Esophagus muscularis mucosa (tissue), 4 donors: ENCODE measurements around the gene WIF1. TPM values are rescaled to one million over a fixed set of nuclear protein-coding genes. Genes with fewer than 3 reads are reported as not detected.

Experiments
- DNase-seq: peaks from one replicate; pipeline ENCODE4 v3.0.0-alpha.2; 2017; ENCODE audit errors: extremely low spot score
- H3K27ac ChIP-seq, 4 donors: fragments of 200-600 bp; sonication (generic); replicated peaks in 1 of 4; 1 replicate in 3 of 4; 2 replicates in 1 of 4; pipeline ENCODE4 v1.5.1; 2016 to 2019; ENCODE audit warnings: mild to moderate bottlenecking in 1 of 4
- H3K27me3 ChIP-seq, 4 donors: fragments of 200-600 bp; sonication (generic); one replicate each; pipeline versions ENCODE4 v1.5.1 to v1.6.0; 2016 to 2019
- H3K36me3 ChIP-seq, 4 donors: fragments of 200-600 bp; sonication (generic); one replicate each; pipeline ENCODE4 v1.5.1; 2016 to 2019
- H3K4me1 ChIP-seq, 4 donors: fragments of 200-600 bp; sonication (generic); one replicate each; pipeline ENCODE4 v1.5.1; 2016 to 2019
- H3K4me3 ChIP-seq, 4 donors: fragments of 200-600 bp; sonication (generic); 1 replicate in 2 of 4; 2 replicates in 2 of 4; pipeline ENCODE4 v1.5.1; 2016 to 2019; ENCODE audit warnings: mild to moderate bottlenecking in 4 of 4, moderate library complexity in 1 of 4
- H3K9me3 ChIP-seq, 4 donors: fragments of 200-600 bp; sonication (generic); 1 replicate in 3 of 4; 2 replicates in 1 of 4; pipeline ENCODE4 v1.5.1; 2016 to 2019
- CTCF ChIP-seq, 3 experiments: fragments of 200-600 bp in 2 of 3; fragments of 450-650 bp in 1 of 3; sonication (generic) in 2 of 3; IDR thresholded peaks; one replicate each; pipeline ENCODE4 v1.5.1; 2017 to 2019; ENCODE audit warnings: antibody characterized with exemption in 3 of 3, mild to moderate bottlenecking in 2 of 3, moderate library complexity in 1 of 3
- EP300 ChIP-seq: sonication (generic); formaldehyde crosslinking; IDR thresholded peaks from one replicate; pipeline ENCODE4 v1.6.1; 2017; ENCODE audit warnings: antibody characterized with exemption
- POLR2A ChIP-seq: fragments of 450-650 bp; IDR thresholded peaks from one replicate; pipeline ENCODE4 v1.6.1; 2017; ENCODE audit warnings: antibody characterized with exemption, moderate library complexity, mild to moderate bottlenecking, low read depth
- POLR2AphosphoS5 ChIP-seq, 2 donors: sonication (generic); formaldehyde crosslinking; IDR thresholded peaks; one replicate each; pipeline ENCODE4 v1.6.1; 2017; ENCODE audit warnings: antibody characterized with exemption in 2 of 2
- WGBS: methylation state at CpG from one replicate; pipeline ENCODE4 v1.1.5; 2018; 5-methylcytosine and 5-hydroxymethylcytosine counted together
- intact Hi-C: fragments of 100-400 bp; cut with DNase I; formaldehyde crosslinking; loops from one replicate; pipeline ENCODE4 v1.15.1; 2023
- total RNA-seq, 4 donors: library from RNA; depleted of rRNA; stranded (reverse); fragments of >200 nt; gene quantifications; one replicate each; pipeline versions ENCODE4 v1.1.0 to v1.2.1, GENCODE V29; 2016

Gene WIF1
- total RNA-seq, 4 donors from 2014 or later = 0.11 to 1.2 TPM; not detected in 2

GRCh38 chr12:65155784-65156183 lies 34.7 kb upstream of the WIF1 start:
- DNase-seq = no peak
- H3K9me3 ChIP-seq = no peaks in the 10 kb centered on the region
- WGBS = 67% methylated on average over 3 of the region's 3 CpGs
- H3K4me3 ChIP-seq = no peak overlapping the region
- no peaks in the 10 kb centered on the region for H3K4me1 ChIP-seq
- no peaks in the 10 kb centered on the region for H3K36me3 ChIP-seq
- peaks cover 0 to 8% (median 0%) of the 10 kb centered on the region in 4 donors for H3K27me3 ChIP-seq
- no peak for TF ChIP-seq POLR2A
- no peak for TF ChIP-seq CTCF (IDR thresholded peaks at IDR 0.05)
- TF ChIP-seq EP300 = no peak
- no peak for TF ChIP-seq POLR2AphosphoS5 (IDR thresholded peaks at IDR 0.05)
- intact Hi-C loops = no loop called here
- H3K27ac ChIP-seq = no peak overlapping the region

- no peak for DNase-seq
Measured at GRCh38 chr12:65152596-65152995, 31.5 kb upstream of the WIF1 start.

GRCh38 chr12:65152012-65152411 lies 30.9 kb upstream of the WIF1 start:
- H3K9me3 ChIP-seq = no peaks in the 10 kb centered on the region
- intact Hi-C loops = no loop called here
- no peaks in the 10 kb centered on the region for H3K4me1 ChIP-seq
- no peaks in the 10 kb centered on the region for H3K36me3 ChIP-seq
- no peak for DNase-seq
- TF ChIP-seq POLR2AphosphoS5 (IDR thresholded peaks at IDR 0.05) = no peak
- no peak overlapping the region for H3K4me3 ChIP-seq
- H3K27ac ChIP-seq = no peak overlapping the region
- H3K27me3 ChIP-seq = no peaks in the 10 kb centered on the region

More at GRCh38 chr12:65152596-65152995, 31.5 kb upstream of the WIF1 start:
- TF ChIP-seq CTCF (IDR thresholded peaks at IDR 0.05) = no peak
- TF ChIP-seq POLR2A = no peak
- no peak for TF ChIP-seq EP300
- no peak for TF ChIP-seq POLR2AphosphoS5 (IDR thresholded peaks at IDR 0.05)
- Histone ChIP-seq H3K27ac (no peak overlapping the region), H3K4me1 (no peaks in the 10 kb centered on the region), H3K4me3 (no peak overlapping the region), H3K9me3 (no peaks in the 10 kb centered on the region), H3K27me3 (no peaks in the 10 kb centered on the region), H3K36me3 (no peaks in the 10 kb centered on the region)
- intact Hi-C loops = no loop called here
- 44% methylated on average over 1 of the region's 1 CpG for WGBS

GRCh38 chr12:65147312-65147905 lies 26.3 kb upstream of the WIF1 start:
- no peaks in the 10 kb centered on the region for H3K36me3 ChIP-seq
- DNase-seq = no peak
- intact Hi-C loops = no loop called here
- H3K9me3 ChIP-seq = no peaks in the 10 kb centered on the region
- TF ChIP-seq POLR2A (no peak), CTCF (IDR thresholded peaks at IDR 0.05) (no peak), POLR2AphosphoS5 (IDR thresholded peaks at IDR 0.05) (no peak), EP300 (no peak)
- H3K4me1 ChIP-seq = no peaks in the 10 kb centered on the region
- no peak overlapping the region for H3K4me3 ChIP-seq
- H3K27me3 ChIP-seq = no peaks in the 10 kb centered on the region
- H3K27ac ChIP-seq = no peak overlapping the region
- 67% methylated on average over 2 of the region's 2 CpGs for WGBS

- Histone ChIP-seq H3K4me1 (no peaks in the 10 kb centered on the region), H3K27ac (no peak overlapping the region), H3K9me3 (peaks cover 0 to 6% (median 5%) of the 10 kb centered on the region in 4 donors), H3K36me3 (no peaks in the 10 kb centered on the region), H3K27me3 (no peaks in the 10 kb centered on the region), H3K4me3 (no peak overlapping the region)
- intact Hi-C loops = no loop called here
- 96% methylated on average over 1 of the region's 1 CpG for WGBS
- TF ChIP-seq POLR2AphosphoS5 (IDR thresholded peaks at IDR 0.05) (no peak), EP300 (no peak), POLR2A (no peak), CTCF (IDR thresholded peaks at IDR 0.05) (no peak)
- DNase-seq = no peak
Measured at GRCh38 chr12:65140738-65141137, 19.6 kb upstream of the WIF1 start.
